HEK293 (cell line): ENCODE measurements around the gene ZP4.

Source experiments
- CTCF ChIA-PET: fragments of 350-600 bp; formaldehyde crosslinking; extraction: SDS; loops from one replicate; lab custom pipeline; 2021; ENCODE audit warnings: antibody characterized with exemption; lab: Yijun Ruan, JAX
- POLR2A ChIA-PET: fragments of 300-600 bp; formaldehyde crosslinking; extraction: SDS; loops from one replicate; lab custom pipeline; 2020; ENCODE audit warnings: antibody characterized with exemption, inconsistent platforms; lab: Yijun Ruan, JAX
- H3K27ac ChIP-seq: fragments of 200-500 bp; sonication (Bioruptor generic); 2 replicates; pipeline ENCODE4 v1.5.1; 2014; ENCODE audit warnings: low read depth, low read length, control low read depth, inconsistent platforms; ENCODE audit errors: extremely low read depth
- H3K36me3 ChIP-seq, 2 experiments: fragments of 200-500 bp in 1 of 2; sonication (Bioruptor generic) in 1 of 2; 1 replicate in 1 of 2; 2 replicates in 1 of 2; pipeline ENCODE4 v1.5.1; 2014 to 2017; ENCODE audit warnings: inconsistent platforms in 2 of 2, low read length in 2 of 2; ENCODE audit not compliant: control insufficient read depth in 2 of 2, insufficient read depth in 1 of 2
- H3K4me1 ChIP-seq: fragments of 200-500 bp; sonication (Bioruptor generic); 2 replicates; pipeline ENCODE4 v1.5.1; 2014; ENCODE audit warnings: mild to moderate bottlenecking, low read length, inconsistent platforms; ENCODE audit not compliant: control insufficient read depth, insufficient read depth
- H3K4me3 ChIP-seq: 2 replicates; pipeline ENCODE4 v1.5.1; 2011; ENCODE audit warnings: low read depth, mild to moderate bottlenecking, control low read depth, low read length, moderate library complexity
- H3K9me3 ChIP-seq: fragments of 200-500 bp; sonication (Bioruptor generic); 2 replicates; pipeline ENCODE4 v1.5.1; 2014; ENCODE audit warnings: low read depth, low read length, inconsistent platforms; ENCODE audit not compliant: control insufficient read depth, insufficient read depth
- MYNN ChIP-seq: fragments of 450-650 bp; formaldehyde crosslinking; IDR thresholded peaks from 2 replicates; pipeline ENCODE4 v1.5.1; 2016; ENCODE audit warnings: missing biosample characterization, missing genetic modification characterization, borderline replicate concordance
- SP2 ChIP-seq: fragments of 450-650 bp; formaldehyde crosslinking; IDR thresholded peaks from 2 replicates; pipeline ENCODE4 v1.5.1; 2016; ENCODE audit warnings: missing biosample characterization, missing genetic modification characterization
- SP7 ChIP-seq: fragments of 450-650 bp; formaldehyde crosslinking; IDR thresholded peaks from 2 replicates; pipeline ENCODE4 v1.5.1; 2016; ENCODE audit warnings: missing biosample characterization, missing genetic modification characterization
- ZBTB48 ChIP-seq: fragments of 450-650 bp; formaldehyde crosslinking; IDR thresholded peaks from 2 replicates; pipeline ENCODE4 v1.5.1; 2016; ENCODE audit warnings: missing biosample characterization, missing genetic modification characterization
- ZFP37 ChIP-seq: fragments of 450-650 bp; formaldehyde crosslinking; IDR thresholded peaks from 2 replicates; pipeline ENCODE4 v1.5.1; 2016; ENCODE audit warnings: missing biosample characterization, missing genetic modification characterization
- ZNF114 ChIP-seq: fragments of 450-650 bp; formaldehyde crosslinking; IDR thresholded peaks from 2 replicates; pipeline ENCODE4 v1.5.0; 2017; ENCODE audit warnings: missing biosample characterization, missing genetic modification characterization
- ZNF138 ChIP-seq: fragments of 450-650 bp; formaldehyde crosslinking; IDR thresholded peaks from 2 replicates; pipeline ENCODE4 v1.5.1; 2016; ENCODE audit warnings: missing biosample characterization, missing genetic modification characterization, borderline replicate concordance
- ZNF175 ChIP-seq: fragments of 450-650 bp; formaldehyde crosslinking; IDR thresholded peaks from 2 replicates; pipeline ENCODE4 v1.5.1; 2016; ENCODE audit warnings: missing biosample characterization, missing genetic modification characterization
- ZNF341 ChIP-seq: fragments of 450-650 bp; formaldehyde crosslinking; IDR thresholded peaks from 2 replicates; pipeline ENCODE4; 2016; ENCODE audit warnings: low read depth, missing biosample characterization, missing genetic modification characterization
- ZNF416 ChIP-seq: fragments of 450-650 bp; formaldehyde crosslinking; IDR thresholded peaks from 2 replicates; pipeline ENCODE4 v1.5.1; 2016; ENCODE audit warnings: missing biosample characterization, missing genetic modification characterization
- ZNF529 ChIP-seq: fragments of 450-650 bp; formaldehyde crosslinking; IDR thresholded peaks from 2 replicates; pipeline ENCODE4 v1.5.1; 2017; ENCODE audit warnings: missing genetic modification characterization, missing biosample characterization; ENCODE audit not compliant: insufficient replicate concordance
- ZNF549 ChIP-seq: fragments of 450-650 bp; IDR thresholded peaks from 2 replicates; pipeline ENCODE4 v1.5.1; 2018; ENCODE audit warnings: missing biosample characterization, missing genetic modification characterization, mild to moderate bottlenecking, inconsistent platforms, moderate library complexity
- ZNF555 ChIP-seq: fragments of 450-650 bp; formaldehyde crosslinking; conservative IDR thresholded peaks from 2 replicates; pipeline ENCODE4 v1.5.1; 2017; ENCODE audit warnings: missing biosample characterization, mild to moderate bottlenecking, missing genetic modification characterization, inconsistent platforms
- ZNF626 ChIP-seq: fragments of 450-650 bp; sonication (Bioruptor Pico); formaldehyde crosslinking; IDR thresholded peaks from 2 replicates; pipeline ENCODE4 v1.5.1; 2018; ENCODE audit warnings: missing biosample characterization, missing genetic modification characterization, inconsistent platforms
- ZNF747 ChIP-seq: fragments of 450-650 bp; formaldehyde crosslinking; IDR thresholded peaks from 2 replicates; pipeline ENCODE4 v1.5.1; 2016; ENCODE audit warnings: missing biosample characterization, missing genetic modification characterization
- ZNF776 ChIP-seq: fragments of 450-650 bp; formaldehyde crosslinking; IDR thresholded peaks from 2 replicates; pipeline ENCODE4 v1.5.0; 2017; ENCODE audit warnings: missing biosample characterization, missing genetic modification characterization, borderline replicate concordance
- ZNF830 ChIP-seq: fragments of 450-650 bp; IDR thresholded peaks from 2 replicates; pipeline ENCODE4 v1.5.0; 2018; ENCODE audit warnings: missing biosample characterization, missing genetic modification characterization, low read depth, mild to moderate bottlenecking, moderate library complexity
- TF ChIP-seq, protein P1 (sequence below): fragments of 450-650 bp; formaldehyde crosslinking; IDR thresholded peaks from 2 replicates; pipeline ENCODE4 v1.5.1; 2017; ENCODE audit warnings: missing biosample characterization, mild to moderate bottlenecking, missing genetic modification characterization, moderate library complexity
- TF ChIP-seq, protein P2 (sequence below): fragments of 450-650 bp; formaldehyde crosslinking; IDR thresholded peaks from 2 replicates; pipeline ENCODE4 v1.5.1; 2016; ENCODE audit warnings: missing biosample characterization, missing genetic modification characterization
- TF ChIP-seq, protein P3 (sequence below): fragments of 450-650 bp; formaldehyde crosslinking; IDR thresholded peaks from 2 replicates; pipeline ENCODE4 v1.5.1; 2016; ENCODE audit warnings: missing biosample characterization, missing genetic modification characterization
- TF ChIP-seq, protein P4 (sequence below): fragments of 450-650 bp; formaldehyde crosslinking; IDR thresholded peaks from 2 replicates; pipeline ENCODE4 v1.5.1; 2016; ENCODE audit warnings: missing biosample characterization, missing genetic modification characterization
- TF ChIP-seq, protein P5 (sequence below): fragments of 450-650 bp; formaldehyde crosslinking; IDR thresholded peaks from 2 replicates; pipeline ENCODE4 v1.5.1; 2016; ENCODE audit warnings: missing biosample characterization, missing genetic modification characterization, low read depth
- TF ChIP-seq, protein P6 (sequence below): fragments of 450-650 bp; formaldehyde crosslinking; IDR thresholded peaks from 2 replicates; pipeline ENCODE4 v1.5.1; 2016; ENCODE audit warnings: missing biosample characterization, missing genetic modification characterization

The ZP4 gene

DNA sequence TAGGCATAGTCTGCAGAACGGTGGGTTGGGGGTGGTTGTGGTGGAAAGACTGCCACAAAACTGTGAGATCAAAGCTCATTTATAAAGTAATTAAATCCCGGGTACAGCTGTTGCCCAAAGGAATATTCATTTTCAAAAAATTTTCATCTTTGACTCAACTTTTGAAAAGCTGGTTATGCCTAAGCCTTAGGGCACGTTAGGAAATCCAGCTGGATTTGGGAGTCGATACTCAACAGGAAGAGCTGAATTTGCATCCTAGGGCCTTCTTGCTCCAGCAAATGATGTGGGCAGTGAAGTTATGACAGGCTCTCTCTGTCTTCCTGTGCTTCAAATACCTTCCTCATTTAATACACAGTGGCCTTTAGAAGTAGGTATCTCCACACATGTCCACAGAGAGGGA lies 31.7 kb downstream of the ZP4 start (continued):
- TF ChIP-seq, protein P1, sequence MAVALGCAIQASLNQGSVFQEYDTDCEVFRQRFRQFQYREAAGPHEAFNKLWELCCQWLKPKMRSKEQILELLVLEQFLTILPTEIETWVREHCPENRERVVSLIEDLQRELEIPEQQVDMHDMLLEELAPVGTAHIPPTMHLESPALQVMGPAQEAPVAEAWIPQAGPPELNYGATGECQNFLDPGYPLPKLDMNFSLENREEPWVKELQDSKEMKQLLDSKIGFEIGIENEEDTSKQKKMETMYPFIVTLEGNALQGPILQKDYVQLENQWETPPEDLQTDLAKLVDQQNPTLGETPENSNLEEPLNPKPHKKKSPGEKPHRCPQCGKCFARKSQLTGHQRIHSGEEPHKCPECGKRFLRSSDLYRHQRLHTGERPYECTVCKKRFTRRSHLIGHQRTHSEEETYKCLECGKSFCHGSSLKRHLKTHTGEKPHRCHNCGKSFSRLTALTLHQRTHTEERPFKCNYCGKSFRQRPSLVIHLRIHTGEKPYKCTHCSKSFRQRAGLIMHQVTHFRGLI (tag by site-specific recombination), result no peak
- TF ChIP-seq, protein P2, sequence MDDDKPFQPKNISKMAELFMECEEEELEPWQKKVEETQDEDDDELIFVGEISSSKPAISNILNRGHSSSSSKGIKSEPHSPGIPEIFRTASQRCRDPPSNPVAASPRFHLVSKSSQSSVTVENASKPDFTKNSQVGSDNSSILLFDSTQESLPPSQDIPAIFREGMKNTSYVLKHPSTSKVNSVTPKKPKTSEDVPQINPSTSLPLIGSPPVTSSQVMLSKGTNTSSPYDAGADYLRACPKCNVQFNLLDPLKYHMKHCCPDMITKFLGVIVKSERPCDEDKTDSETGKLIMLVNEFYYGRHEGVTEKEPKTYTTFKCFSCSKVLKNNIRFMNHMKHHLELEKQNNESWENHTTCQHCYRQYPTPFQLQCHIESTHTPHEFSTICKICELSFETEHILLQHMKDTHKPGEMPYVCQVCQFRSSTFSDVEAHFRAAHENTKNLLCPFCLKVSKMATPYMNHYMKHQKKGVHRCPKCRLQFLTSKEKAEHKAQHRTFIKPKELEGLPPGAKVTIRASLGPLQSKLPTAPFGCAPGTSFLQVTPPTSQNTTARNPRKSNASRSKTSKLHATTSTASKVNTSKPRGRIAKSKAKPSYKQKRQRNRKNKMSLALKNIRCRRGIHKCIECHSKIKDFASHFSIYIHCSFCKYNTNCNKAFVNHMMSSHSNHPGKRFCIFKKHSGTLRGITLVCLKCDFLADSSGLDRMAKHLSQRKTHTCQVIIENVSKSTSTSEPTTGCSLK, result no peak
- TF ChIP-seq ZNF416 (tag by site-specific recombination) (no peak), SP2 (tag by site-specific recombination) (no peak), ZNF555 (tag by site-specific recombination) (no peak), ZNF175 (tag by site-specific recombination) (no peak), ZFP37 (no peak), ZNF747 (tag by site-specific recombination) (no peak), SP7 (tag by site-specific recombination) (no peak), ZNF138 (no peak), ZNF776 (tag by site-specific recombination) (no peak), ZNF341 (tag by site-specific recombination) (no peak), ZNF830 (tag by site-specific recombination) (no peak), ZNF626 (tag by site-specific recombination) (no peak)
- TF ChIP-seq, protein P3, sequence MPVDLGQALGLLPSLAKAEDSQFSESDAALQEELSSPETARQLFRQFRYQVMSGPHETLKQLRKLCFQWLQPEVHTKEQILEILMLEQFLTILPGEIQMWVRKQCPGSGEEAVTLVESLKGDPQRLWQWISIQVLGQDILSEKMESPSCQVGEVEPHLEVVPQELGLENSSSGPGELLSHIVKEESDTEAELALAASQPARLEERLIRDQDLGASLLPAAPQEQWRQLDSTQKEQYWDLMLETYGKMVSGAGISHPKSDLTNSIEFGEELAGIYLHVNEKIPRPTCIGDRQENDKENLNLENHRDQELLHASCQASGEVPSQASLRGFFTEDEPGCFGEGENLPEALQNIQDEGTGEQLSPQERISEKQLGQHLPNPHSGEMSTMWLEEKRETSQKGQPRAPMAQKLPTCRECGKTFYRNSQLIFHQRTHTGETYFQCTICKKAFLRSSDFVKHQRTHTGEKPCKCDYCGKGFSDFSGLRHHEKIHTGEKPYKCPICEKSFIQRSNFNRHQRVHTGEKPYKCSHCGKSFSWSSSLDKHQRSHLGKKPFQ (tag by site-specific recombination), result no peak
- TF ChIP-seq, protein P4, sequence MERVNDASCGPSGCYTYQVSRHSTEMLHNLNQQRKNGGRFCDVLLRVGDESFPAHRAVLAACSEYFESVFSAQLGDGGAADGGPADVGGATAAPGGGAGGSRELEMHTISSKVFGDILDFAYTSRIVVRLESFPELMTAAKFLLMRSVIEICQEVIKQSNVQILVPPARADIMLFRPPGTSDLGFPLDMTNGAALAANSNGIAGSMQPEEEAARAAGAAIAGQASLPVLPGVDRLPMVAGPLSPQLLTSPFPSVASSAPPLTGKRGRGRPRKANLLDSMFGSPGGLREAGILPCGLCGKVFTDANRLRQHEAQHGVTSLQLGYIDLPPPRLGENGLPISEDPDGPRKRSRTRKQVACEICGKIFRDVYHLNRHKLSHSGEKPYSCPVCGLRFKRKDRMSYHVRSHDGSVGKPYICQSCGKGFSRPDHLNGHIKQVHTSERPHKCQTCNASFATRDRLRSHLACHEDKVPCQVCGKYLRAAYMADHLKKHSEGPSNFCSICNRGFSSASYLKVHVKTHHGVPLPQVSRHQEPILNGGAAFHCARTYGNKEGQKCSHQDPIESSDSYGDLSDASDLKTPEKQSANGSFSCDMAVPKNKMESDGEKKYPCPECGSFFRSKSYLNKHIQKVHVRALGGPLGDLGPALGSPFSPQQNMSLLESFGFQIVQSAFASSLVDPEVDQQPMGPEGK (tag by site-specific recombination), result no peak
- TF ChIP-seq, all 188 proteins: peak for 0

DNA sequence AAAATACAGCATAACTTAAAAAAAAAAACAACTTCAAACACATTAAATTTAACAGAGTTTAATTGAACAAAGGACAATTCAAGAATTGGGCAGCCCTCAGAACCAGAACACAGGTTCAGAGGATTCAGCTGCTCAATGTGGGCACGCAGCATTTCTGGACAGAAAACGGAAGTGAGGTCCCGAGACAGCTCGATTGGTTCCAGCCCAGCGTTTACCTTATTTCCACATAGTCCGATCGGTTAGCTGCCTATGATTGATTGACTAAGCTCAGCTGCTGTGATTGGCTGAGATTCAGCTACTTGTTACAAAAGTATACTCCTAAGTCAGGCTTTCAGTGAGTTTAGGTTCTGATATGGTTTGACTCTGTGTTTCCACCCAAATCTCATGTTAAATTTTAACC lies 33.3 kb downstream of the ZP4 start:
- Histone ChIP-seq H3K9me3 (no peaks in the 10 kb centered on the region), H3K4me1 (no peaks in the 10 kb centered on the region), H3K27ac (no peak overlapping the region), H3K36me3 (no peaks in the 10 kb centered on the region), H3K4me3 (no peak overlapping the region)
- POLR2A ChIA-PET, result no interaction called here
- no peak for TF ChIP-seq ZNF114
- TF ChIP-seq, protein P5, sequence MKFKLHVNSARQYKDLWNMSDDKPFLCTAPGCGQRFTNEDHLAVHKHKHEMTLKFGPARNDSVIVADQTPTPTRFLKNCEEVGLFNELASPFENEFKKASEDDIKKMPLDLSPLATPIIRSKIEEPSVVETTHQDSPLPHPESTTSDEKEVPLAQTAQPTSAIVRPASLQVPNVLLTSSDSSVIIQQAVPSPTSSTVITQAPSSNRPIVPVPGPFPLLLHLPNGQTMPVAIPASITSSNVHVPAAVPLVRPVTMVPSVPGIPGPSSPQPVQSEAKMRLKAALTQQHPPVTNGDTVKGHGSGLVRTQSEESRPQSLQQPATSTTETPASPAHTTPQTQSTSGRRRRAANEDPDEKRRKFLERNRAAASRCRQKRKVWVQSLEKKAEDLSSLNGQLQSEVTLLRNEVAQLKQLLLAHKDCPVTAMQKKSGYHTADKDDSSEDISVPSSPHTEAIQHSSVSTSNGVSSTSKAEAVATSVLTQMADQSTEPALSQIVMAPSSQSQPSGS (tag by site-specific recombination), result no peak
- TF ChIP-seq, protein P1 (tag by site-specific recombination), result no peak
- TF ChIP-seq MYNN (tag by site-specific recombination), result no peak
- TF ChIP-seq ZNF529, result no peak
- no peak for TF ChIP-seq ZNF549 (tag by site-specific recombination)
- TF ChIP-seq ZBTB48, result no peak
- TF ChIP-seq, protein P6, sequence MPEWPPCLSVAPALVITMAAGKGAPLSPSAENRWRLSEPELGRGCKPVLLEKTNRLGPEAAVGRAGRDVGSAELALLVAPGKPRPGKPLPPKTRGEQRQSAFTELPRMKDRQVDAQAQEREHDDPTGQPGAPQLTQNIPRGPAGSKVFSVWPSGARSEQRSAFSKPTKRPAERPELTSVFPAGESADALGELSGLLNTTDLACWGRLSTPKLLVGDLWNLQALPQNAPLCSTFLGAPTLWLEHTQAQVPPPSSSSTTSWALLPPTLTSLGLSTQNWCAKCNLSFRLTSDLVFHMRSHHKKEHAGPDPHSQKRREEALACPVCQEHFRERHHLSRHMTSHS, result no peak
- CTCF ChIA-PET, result interaction anchor here (0.7 to 1.8 kb wide), 2 partner anchors 43 to 52 kb away, joined by 3 to 5 read pairs; no protein-coding TSS in a partner anchor
